Stimulated activated CD8-positive, alpha-beta memory T cell treated with anti-CD3 and anti-CD28 coated beads, Interleukin-7, amount 100 ng/mL, for 4 hours (primary cell): ENCODE results near the gene TRMT112.

ENCODE experiments used
- DNase-seq, 2 donors: peaks; one replicate each; pipeline ENCODE4 v3.0.0-alpha.2; 2020; ENCODE audit warnings: low read depth in 2 of 2

TRMT112 gene

DNA sequence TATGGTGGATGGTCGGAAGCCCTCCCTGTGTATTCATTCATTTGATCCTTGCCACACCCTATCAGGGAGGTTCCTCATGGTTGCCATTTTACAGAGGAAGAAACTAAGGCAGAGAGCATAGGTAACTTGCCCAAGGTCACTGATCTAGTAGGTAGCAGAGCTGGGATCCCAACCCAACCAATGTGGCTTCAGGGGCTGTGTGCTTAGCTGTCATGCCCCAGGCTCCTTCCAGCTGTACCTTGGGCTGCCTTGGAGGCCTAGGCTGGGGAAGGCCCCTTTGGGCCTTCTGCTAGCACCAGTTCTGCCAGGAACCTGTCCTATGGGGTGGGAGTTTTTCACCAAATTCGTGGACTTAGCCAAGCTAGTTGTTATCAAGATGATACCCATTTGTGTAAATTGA is 41.5 kb downstream of the TRMT112 start:
- no peak for DNase-seq

- no peak for DNase-seq
These were observed 42.1 kb downstream of the TRMT112 start for GRCh38 chr11:64275031-64275800.

GRCh38 chr11:64269540-64270220 is 47.7 kb downstream of the TRMT112 start:
- DNase-seq: peak; percentile 96

DNA sequence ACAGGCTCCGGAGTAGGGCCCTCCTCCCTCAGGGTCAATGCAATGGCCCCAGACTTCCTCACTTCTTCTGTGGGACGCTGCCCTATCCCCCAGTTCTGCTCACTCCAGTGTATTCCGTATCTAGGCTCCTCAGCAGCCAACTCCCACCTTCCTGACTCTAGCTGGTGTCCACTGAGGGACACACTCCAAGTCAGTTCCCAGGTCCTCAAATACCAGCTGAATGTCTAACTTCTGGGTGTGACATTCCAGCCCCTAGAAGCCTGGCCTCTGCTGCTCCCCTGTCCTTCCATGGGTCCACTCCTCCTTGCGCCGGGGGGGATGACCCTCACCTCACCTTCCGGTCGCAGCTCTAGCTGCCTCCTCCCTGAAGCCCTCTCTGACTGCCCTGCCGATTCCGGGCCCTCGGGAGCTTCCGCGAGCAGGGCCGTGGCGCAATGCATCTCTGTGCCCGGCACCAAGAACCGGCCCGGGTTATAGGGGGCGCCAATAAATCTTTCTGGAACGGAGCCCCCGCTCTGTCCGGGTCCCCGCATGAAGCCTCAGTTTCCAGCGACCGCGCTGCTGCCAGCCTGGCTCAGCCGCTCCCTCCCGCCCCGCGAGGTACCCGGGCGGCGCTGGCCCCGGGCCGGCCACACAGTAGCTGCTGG is 48.3 kb downstream of the TRMT112 start:
- peak in 1 of 2 donors; percentile 38 for DNase-seq

DNA sequence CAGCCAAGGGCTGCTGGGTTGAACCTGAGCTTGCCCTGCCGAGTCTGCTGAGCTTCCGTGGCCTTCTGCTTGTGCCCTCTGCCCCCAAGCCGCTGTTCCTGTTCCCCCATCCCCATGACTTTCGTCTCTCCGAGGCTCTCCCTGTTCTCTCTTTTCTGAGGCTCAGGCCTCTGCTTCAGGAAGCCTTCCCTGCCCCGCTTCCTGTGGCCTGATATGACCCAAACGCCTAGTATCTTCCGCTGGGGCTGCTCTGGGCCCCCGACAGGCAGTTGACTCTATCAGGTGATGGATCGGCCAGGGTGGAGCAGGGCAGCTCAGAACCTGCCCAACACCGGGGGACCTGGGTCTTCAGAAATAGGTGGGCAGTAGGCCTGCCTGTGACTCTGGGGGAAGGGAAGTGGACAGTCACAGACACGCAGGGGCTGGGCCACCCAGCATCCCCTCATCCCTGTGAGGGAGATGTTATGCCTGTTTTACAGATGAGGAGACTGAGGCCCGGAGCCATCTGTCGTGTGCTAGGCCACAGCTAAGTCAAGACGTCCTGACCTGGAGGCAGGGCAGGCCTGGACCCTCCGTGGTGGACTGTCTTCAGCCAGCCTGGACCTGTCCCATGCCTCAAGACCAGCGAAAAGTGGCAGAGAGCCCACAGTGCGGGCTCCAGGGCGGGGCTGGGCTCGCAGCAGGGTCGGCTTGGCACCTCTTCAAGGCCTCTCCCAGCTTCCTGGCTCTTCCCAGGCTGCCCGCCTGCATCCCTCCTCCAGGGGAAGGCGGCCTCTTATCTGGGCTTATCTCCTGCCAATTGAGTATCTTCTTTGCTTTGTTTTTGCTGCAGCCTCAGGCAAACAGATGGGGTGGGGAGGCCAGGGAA is 49.1 kb downstream of the TRMT112 start:
- no peak for DNase-seq

DNA sequence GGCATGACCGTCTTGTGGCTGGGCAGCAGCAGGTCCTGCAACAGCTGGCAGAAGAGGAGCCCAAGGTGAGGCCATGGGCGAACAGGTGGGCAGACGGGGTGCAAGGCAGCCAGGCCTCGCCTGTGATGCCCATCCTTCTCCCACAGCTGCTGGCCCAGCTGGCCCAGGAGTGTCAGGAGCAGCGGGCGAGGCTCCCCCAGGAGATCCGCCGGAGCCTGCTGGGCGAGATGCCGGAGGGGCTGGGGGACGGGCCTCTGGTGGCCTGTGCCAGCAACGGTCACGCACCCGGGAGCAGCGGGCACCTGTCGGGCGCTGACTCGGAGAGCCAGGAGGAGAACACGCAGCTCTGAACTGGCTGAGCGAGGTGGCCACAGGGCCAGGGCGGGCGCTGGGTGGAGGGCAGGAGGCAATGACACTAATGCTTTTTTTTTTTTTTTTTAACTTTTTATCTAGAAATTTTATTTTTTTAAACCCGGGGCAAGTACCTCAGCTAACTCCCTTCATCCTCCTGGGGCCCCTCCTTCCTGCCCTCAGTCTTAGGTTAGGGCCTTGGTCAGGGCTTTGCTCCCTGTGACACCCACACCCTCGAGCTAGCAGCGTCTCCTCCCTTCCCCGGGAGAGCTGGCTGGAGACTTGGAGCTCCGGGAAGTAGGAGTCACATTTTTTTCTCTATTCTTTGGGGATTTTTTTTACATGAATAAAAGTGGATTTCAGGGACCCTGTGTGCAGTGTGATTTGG is 50.0 kb downstream of the TRMT112 start:
- no peak for DNase-seq
